NB4 (cell line): Measurements from ENCODE around the gene CAVIN1.

Experiments
- CTCF ChIP-seq: IDR thresholded peaks from one replicate; pipeline ENCODE4 v1.5.1; 2012; ENCODE audit warnings: low read depth, low read length
- MAX ChIP-seq: IDR thresholded peaks from 2 replicates; pipeline ENCODE4 v1.6.1; 2011; ENCODE audit warnings: low read depth, low read length

GRCh38 chr17:42380935-42381334 is 42.1 kb downstream of the CAVIN1 start:
- TF ChIP-seq CTCF = no peak
- TF ChIP-seq MAX = no peak
